Activated CD8-positive, alpha-beta T cell treated with anti-CD3 and anti-CD28 coated beads, Interleukin-2, amount 10 ng/mL, durations not matched to agents 7 days and 5 days (primary cell): ENCODE results near the gene POLR2A. TPM values are rescaled to one million over a fixed set of nuclear protein-coding genes. Genes with fewer than 3 reads are reported as not detected.
"Not testable (repeated sequence)": the region's sequence is repeated elsewhere in the genome, so short reads cannot be mapped to it uniquely, and the experiment has no call there.

ENCODE experiments used
- ATAC-seq: fragments of 150-1000 bp; cut with Tn5 transposase; one replicate; pipeline ENCODE4 v1.10.0; 2021; ENCODE audit warnings: moderate library complexity
- CTCF ChIA-PET: fragments of 350-600 bp; sonication (Branson Sonifier 250); formaldehyde crosslinking; loops from one replicate; lab custom pipeline; 2021; ENCODE audit warnings: antibody characterized with exemption; lab: Charles Lee
- POLR2A ChIA-PET: fragments of 350-600 bp; sonication (Branson Sonifier 250); formaldehyde crosslinking; loops from one replicate; lab custom pipeline; 2021; ENCODE audit warnings: antibody characterized with exemption; lab: Charles Lee
- DNase-seq: peaks from one replicate; pipeline ENCODE4 v3.0.0-alpha.2; 2020
- H3K27ac Mint-ChIP-seq: one replicate; pipeline ENCODE4 v1.8.0; 2021; ENCODE audit warnings: mild to moderate bottlenecking, mixed read lengths
- H3K27me3 Mint-ChIP-seq: one replicate; pipeline ENCODE4 v1.8.0; 2021; ENCODE audit warnings: low read depth, mixed read lengths
- H3K36me3 Mint-ChIP-seq: one replicate; pipeline ENCODE4 v1.8.0; 2021; ENCODE audit warnings: low read depth, mixed read lengths
- H3K4me1 Mint-ChIP-seq: one replicate; pipeline ENCODE4 v1.8.0; 2021; ENCODE audit warnings: low read depth, mixed read lengths
- H3K4me3 Mint-ChIP-seq: one replicate; pipeline ENCODE4 v1.8.0; 2021; ENCODE audit warnings: mild to moderate bottlenecking, mixed read lengths
- H3K9me3 Mint-ChIP-seq: one replicate; pipeline ENCODE4 v1.8.0; 2022; ENCODE audit warnings: mixed read lengths; ENCODE audit not compliant: insufficient read depth
- total RNA-seq, 2 experiments: library from RNA; stranded (reverse); gene quantifications; one replicate each; pipeline ENCODE4 v1.2.3, GENCODE V29; 2021

Gene POLR2A
- total RNA-seq, 2 experiments from 2014 or later = 183 to 185 TPM

DNA sequence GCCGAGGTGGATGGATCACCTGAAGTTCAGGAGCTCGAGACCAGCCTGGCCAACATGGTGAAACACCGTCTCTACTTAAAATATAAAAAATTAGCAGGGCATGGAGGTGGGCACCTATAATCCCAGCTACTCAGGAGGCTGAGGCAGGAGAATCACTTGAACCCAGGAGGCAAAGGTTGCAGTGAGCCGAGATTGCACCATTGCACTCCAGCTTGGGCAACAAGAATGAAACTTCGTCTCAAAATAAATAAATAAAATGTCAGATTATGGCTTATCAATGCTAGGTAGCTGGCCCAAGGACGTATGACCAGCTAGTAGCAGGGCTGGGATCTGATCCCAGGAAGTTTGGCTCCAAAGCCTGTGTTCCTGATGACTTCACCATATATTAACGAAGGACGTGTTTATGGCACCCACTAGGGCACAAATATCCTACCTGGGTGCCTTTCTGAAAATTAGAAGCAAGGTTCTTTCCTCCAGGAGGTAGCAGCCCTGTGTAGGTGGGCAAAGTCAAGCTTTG, 13.7 kb upstream of the POLR2A start:
- not testable (repeated sequence) for H3K4me3 Mint-ChIP-seq, ATAC-seq, H3K27me3 Mint-ChIP-seq, H3K27ac Mint-ChIP-seq, DNase-seq, H3K9me3 Mint-ChIP-seq
- peaks cover 17% of the 10 kb centered on the region for H3K36me3 Mint-ChIP-seq
- CTCF ChIA-PET = interaction anchor here (1.7 kb wide), 1 partner anchor 10 kb away, joined by 7 read pairs; the partner anchor contains the start of genes SLC35G6 and ZBTB4
- peaks cover 45% of the 10 kb centered on the region for H3K4me1 Mint-ChIP-seq
- POLR2A ChIA-PET = interaction anchor here (1.7 to 1.8 kb wide), 2 partner anchors 9 to 13 kb away, joined by 6 to 9 read pairs; partner anchors contain the start of genes POLR2A and ZBTB4

DNA sequence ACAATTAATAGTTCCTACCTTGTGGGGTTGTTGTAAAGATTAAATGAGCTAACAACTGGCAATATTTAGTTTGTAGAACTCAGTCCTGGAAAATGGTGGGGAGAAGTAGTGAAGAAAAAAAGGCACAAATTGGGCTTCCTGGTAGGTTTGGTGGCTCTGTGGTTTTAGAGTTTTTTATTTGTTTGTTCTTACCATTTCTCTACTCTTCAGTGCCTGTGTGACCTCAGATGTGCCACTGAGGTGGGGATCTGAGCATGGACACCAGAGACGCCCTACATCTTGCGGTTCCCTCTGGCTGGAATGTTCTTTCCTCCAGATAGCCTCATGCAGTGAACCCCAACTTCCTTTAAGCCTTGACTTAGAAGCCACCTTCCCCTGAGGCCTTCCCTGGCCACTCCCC, 12.4 kb upstream of the POLR2A start:
- no peak for DNase-seq
- H3K27ac Mint-ChIP-seq = peak overlapping the region; percentile 76
- CTCF ChIA-PET = interaction anchor here (1.0 to 1.7 kb wide), 2 partner anchors 9 to 89 kb away, joined by 5 to 7 read pairs; partner anchors contain the start of genes SLC35G6 and ZBTB4
- H3K27me3 Mint-ChIP-seq = no peaks in the 10 kb centered on the region
- POLR2A ChIA-PET = interaction anchor here (1.3 to 1.8 kb wide), 3 partner anchors 8 to 16 kb away, joined by 6 to 9 read pairs (median 6); partner anchors contain the start of genes POLR2A and ZBTB4
- H3K9me3 Mint-ChIP-seq = no peaks in the 10 kb centered on the region
- peaks cover 14% of the 10 kb centered on the region for H3K36me3 Mint-ChIP-seq
- peak; percentile 39 for ATAC-seq
- peaks cover 50% of the 10 kb centered on the region for H3K4me1 Mint-ChIP-seq
- no peak overlapping the region for H3K4me3 Mint-ChIP-seq

DNA sequence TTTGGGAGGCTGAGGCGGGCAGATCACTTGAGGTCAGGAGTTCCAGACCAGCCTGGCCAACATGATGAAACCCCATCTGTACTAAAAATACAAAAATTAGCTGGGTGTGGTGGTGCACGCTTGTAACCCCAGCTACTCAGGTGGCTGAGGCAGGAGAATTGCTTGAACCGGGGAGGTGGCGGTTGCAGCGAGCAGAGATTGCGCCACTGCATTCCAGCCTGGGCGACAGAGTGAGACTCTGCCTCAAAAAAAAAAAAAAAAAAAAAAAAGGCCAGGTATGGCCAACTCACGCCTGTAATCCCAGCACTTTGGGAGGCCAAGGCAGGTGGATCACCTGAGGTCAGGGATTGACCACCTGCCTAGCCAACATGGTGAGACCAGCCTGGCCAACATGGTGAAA, 9.4 kb upstream of the POLR2A start:
- peaks cover 56% of the 10 kb centered on the region for H3K4me1 Mint-ChIP-seq
- not testable (repeated sequence) for ATAC-seq, H3K27ac Mint-ChIP-seq, DNase-seq, H3K27me3 Mint-ChIP-seq, H3K9me3 Mint-ChIP-seq, H3K4me3 Mint-ChIP-seq
- CTCF ChIA-PET = interaction anchor here (7.9 kb wide), 1 partner anchor 37 kb away, joined by 78 read pairs; the partner anchor contains the start of genes FGF11 and TMEM102
- POLR2A ChIA-PET = interaction anchor here (1.7 to 1.9 kb wide), 2 partner anchors 9 to 12 kb away, joined by 4 to 11 read pairs; partner anchors contain the start of gene POLR2A
- H3K36me3 Mint-ChIP-seq = peaks cover 18% of the 10 kb centered on the region

GRCh38 chr17:7475764-7476422, 8.3 kb upstream of the POLR2A start:
- ChIA-PET POLR2A (interaction anchor here (1.0 to 2.5 kb wide), 10 partner anchors 8 to 77 kb away, joined by 3 to 11 read pairs (median 4); partner anchors contain the start of gene POLR2A), CTCF (interaction anchor here (0.7 to 7.9 kb wide), 8 partner anchors 15 to 120 kb away, joined by 3 to 78 read pairs (median 6); partner anchors contain the start of genes FGF11, SENP3 and TMEM102)
- Mint-ChIP-seq H3K36me3 (peaks cover 22% of the 10 kb centered on the region), H3K4me3 (no peak overlapping the region), H3K27me3 (no peaks in the 10 kb centered on the region), H3K9me3 (no peaks in the 10 kb centered on the region), H3K4me1 (peaks cover 64% of the 10 kb centered on the region), H3K27ac (peak overlapping the region; percentile 90)
- ATAC-seq = no peak
- no peak for DNase-seq

DNA sequence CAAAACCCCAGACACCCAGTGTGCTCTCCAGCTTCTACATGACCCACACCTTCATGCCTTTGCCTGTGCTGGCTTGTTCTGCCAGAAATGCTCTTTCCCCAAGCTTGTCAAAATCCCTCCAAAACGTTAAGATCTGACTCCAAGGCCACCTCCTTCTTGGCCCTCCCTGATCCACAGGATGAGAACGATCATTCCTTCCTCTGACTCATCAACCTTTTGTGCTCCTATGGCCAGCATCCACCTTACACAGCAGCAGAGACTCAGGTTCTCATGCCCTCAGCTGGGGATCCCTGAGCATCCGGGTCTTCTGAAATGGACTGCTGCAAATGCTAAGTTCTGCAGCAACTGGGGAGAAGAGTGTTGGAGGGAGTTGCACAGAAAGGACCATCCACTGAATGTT, 7.7 kb upstream of the POLR2A start:
- CTCF ChIA-PET = interaction anchor here (0.7 to 7.9 kb wide), 9 partner anchors 14 to 121 kb away, joined by 3 to 78 read pairs (median 4); partner anchors contain the start of genes FGF11, SENP3 and TMEM102

DNA sequence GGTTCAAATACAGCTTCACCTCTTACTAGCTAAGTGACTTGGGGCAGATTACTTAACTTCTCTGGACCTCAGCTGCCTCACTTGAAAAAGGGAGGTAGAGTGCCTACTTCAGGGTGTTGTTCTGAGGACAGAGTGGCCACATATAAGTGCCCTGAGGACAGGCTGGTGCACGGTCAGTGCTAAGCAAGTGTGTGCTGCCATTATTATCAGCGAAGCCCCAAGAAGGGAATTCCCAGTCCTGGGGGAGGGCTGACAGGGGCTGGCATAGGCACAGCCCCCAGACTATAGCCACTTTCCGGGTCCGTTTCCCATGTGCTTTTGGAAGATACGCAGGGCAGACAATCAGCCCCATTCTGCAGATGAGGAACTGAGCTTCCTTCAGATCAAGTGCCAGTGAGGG, 7.2 kb upstream of the POLR2A start:
- Mint-ChIP-seq H3K27ac (peak overlapping the region; percentile 90), H3K4me1 (peaks cover 65% of the 10 kb centered on the region), H3K27me3 (no peaks in the 10 kb centered on the region), H3K4me3 (peak overlapping the region; percentile 94), H3K36me3 (peaks cover 22% of the 10 kb centered on the region), H3K9me3 (no peaks in the 10 kb centered on the region)
- ATAC-seq (no peak), DNase-seq (no peak)
- ChIA-PET CTCF (interaction anchor here (0.7 to 7.9 kb wide), 6 partner anchors 22 to 121 kb away, joined by 3 to 78 read pairs (median 6); partner anchors contain the start of genes FGF11, SENP3 and TMEM102), POLR2A (interaction anchor here (0.6 to 5.6 kb wide), 8 partner anchors 8 to 107 kb away, joined by 3 to 36 read pairs (median 4); partner anchors contain the start of gene MPDU1)

More for the DNA sequence above, 7.7 kb upstream of the POLR2A start:
- H3K4me3 Mint-ChIP-seq = peak overlapping the region; percentile 94
- H3K27ac Mint-ChIP-seq = peak overlapping the region; percentile 90
- H3K36me3 Mint-ChIP-seq = peaks cover 22% of the 10 kb centered on the region
- DNase-seq (no peak), ATAC-seq (no peak)
- POLR2A ChIA-PET = interaction anchor here (0.6 to 5.6 kb wide), 12 partner anchors 8 to 106 kb away, joined by 3 to 36 read pairs (median 4); partner anchors contain the start of gene POLR2A
- H3K4me1 Mint-ChIP-seq = peaks cover 65% of the 10 kb centered on the region
- H3K9me3 Mint-ChIP-seq = no peaks in the 10 kb centered on the region
- H3K27me3 Mint-ChIP-seq = no peaks in the 10 kb centered on the region

DNA sequence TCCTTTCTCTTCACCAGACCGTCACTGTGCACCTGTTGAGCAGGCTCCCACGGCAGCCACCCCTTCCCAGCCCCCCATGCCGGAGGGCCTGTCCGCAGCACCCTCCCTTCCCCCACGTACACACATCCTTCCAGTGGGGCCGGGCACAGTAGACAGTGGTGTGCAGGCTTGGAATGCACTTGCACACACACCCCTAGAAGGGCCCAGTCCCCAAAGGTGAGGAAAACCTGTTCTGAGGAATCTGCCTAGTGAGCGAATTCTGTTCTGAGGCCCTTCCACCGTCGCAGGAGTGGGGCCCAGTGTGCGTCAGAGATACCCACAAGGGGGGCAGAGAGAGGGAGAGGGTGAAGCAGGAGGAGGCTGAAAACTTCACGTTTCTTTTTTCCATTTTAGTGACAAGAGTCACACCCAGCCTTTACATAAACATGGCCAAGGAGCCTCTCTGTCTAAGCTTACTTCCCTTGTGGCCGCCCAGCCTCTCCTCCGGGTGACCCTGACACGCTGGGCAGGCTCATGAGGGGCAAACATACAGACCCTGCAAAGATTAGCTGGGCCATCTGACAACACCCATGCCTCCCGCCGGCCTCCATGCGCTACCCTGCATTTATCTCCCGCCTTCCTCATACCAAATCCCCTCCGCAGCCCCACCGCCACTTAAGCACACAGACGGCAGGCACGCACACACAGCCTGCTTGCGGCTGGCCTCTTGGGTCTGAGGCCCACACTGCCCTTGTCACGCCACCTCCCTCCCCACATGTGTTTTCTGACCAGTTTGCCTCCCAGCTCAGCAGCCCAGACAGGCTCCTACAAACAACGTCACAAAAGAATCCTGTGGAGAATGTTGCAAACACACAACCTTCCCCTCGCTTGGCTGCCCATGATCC, 6.5 kb upstream of the POLR2A start:
- peak; percentile 39 for DNase-seq
- peak; percentile 7 for ATAC-seq
- Mint-ChIP-seq H3K9me3 (no peaks in the 10 kb centered on the region), H3K27me3 (no peaks in the 10 kb centered on the region), H3K27ac (peak overlapping the region; percentile 90), H3K4me1 (peaks cover 68% of the 10 kb centered on the region), H3K36me3 (peaks cover 22% of the 10 kb centered on the region), H3K4me3 (peak overlapping the region; percentile 94)
- ChIA-PET CTCF (interaction anchor here (1.0 to 7.9 kb wide), 6 partner anchors 33 to 122 kb away, joined by 3 to 78 read pairs (median 6); partner anchors contain the start of genes FGF11, SENP3 and TMEM102), POLR2A (interaction anchor here (0.6 to 5.6 kb wide), 9 partner anchors 10 to 210 kb away, joined by 3 to 36 read pairs (median 3); partner anchors contain the start of genes MPDU1 and TP53)

- no peaks in the 10 kb centered on the region for H3K9me3 Mint-ChIP-seq
- no peaks in the 10 kb centered on the region for H3K27me3 Mint-ChIP-seq
- peaks cover 20% of the 10 kb centered on the region for H3K36me3 Mint-ChIP-seq
- ChIA-PET POLR2A (interaction anchor here (0.6 to 5.6 kb wide), 11 partner anchors 7 to 695 kb away, joined by 3 to 36 read pairs (median 4); partner anchors contain the start of genes CHRNB1 and TP53), CTCF (interaction anchor here (1.3 to 7.9 kb wide), 5 partner anchors 37 to 209 kb away, joined by 3 to 78 read pairs (median 6); partner anchors contain the start of genes FGF11, SENP3, TMEM102 and TP53)
- ATAC-seq (peak; percentile 37), DNase-seq (peak; percentile 74)
- H3K4me3 Mint-ChIP-seq = peak overlapping the region; percentile 94
- peaks cover 71% of the 10 kb centered on the region for H3K4me1 Mint-ChIP-seq
- H3K27ac Mint-ChIP-seq = peak overlapping the region; percentile 90
These were observed 5.6 kb upstream of the POLR2A start for GRCh38 chr17:7478276-7479212.

- H3K4me1 Mint-ChIP-seq = peaks cover 64% of the 10 kb centered on the region
- H3K27ac Mint-ChIP-seq = peak within 1 kb of the TSS; percentile 92
- DNase-seq = peak; percentile 68
- no peaks in the 10 kb centered on the region for H3K27me3 Mint-ChIP-seq
- peak within 1 kb of the TSS; percentile 94 for H3K4me3 Mint-ChIP-seq
- CTCF ChIA-PET = interaction anchor here (1.2 to 7.9 kb wide), 8 partner anchors 8 to 208 kb away, joined by 3 to 78 read pairs (median 4); partner anchors contain the start of genes FGF11, TMEM102 and TP53
- POLR2A ChIA-PET = interaction anchor here (0.6 to 5.6 kb wide), 14 partner anchors 8 to 694 kb away, joined by 3 to 36 read pairs (median 6); partner anchors contain the start of genes CHRNB1, MPDU1, TMEM102 and TP53
- no peaks in the 10 kb centered on the region for H3K9me3 Mint-ChIP-seq
- peaks cover 17% of the 10 kb centered on the region for H3K36me3 Mint-ChIP-seq
- ATAC-seq = peak; percentile 10
These were observed 4.7 kb upstream of the POLR2A start, which contains the start of gene ZBTB4 for GRCh38 chr17:7479213-7480088. Gene ZBTB4, minus strand, starts transcription at chr17:7479631. Its CDS starts 12,830 bp downstream, at chr17:7466801.
